ENCODE data around the gene NHSL2. TPM values are rescaled to one million over a fixed set of nuclear protein-coding genes. Genes with fewer than 3 reads are reported as not detected.

The NHSL2 gene
- total RNA-seq, 1 experiment from 2014 or later = 0.36 TPM

GRCh38 chrX:71991164-71991563, 80.5 kb downstream of the NHSL2 start:
- Histone ChIP-seq H3K36me3 (ENCODE audit: control insufficient read depth, insufficient read depth, low read length) (no peaks in the 10 kb centered on the region), H3K27me3 (ENCODE audit: control insufficient read depth, insufficient read depth, low read length) (no peaks in the 10 kb centered on the region), H3K4me1 (ENCODE audit: control insufficient read depth, insufficient read depth, low read length) (no peaks in the 10 kb centered on the region), H3K4me3 (ENCODE audit: low read depth in 2 of 2, low read length in 2 of 2) (no peak overlapping the region), H3K27ac (ENCODE audit: low read length) (no peak overlapping the region), H3K9me3 (ENCODE audit: control insufficient read depth, insufficient read depth, low read depth, low read length) (no peaks in the 10 kb centered on the region)
- CTCF ChIA-PET = no interaction called here
- POLR2A ChIA-PET = no interaction called here
- in situ Hi-C loops (cut with HindIII; ENCODE audit: low pct_unique_long_range_greater_than_20kb, low sequenced_read_pairs) = no loop called here
- no peak for DNase-seq (ENCODE audit: low read depth, low spot score)
- BruUV-seq (replicated peaks) = no TSS peak
- intact Hi-C loops (cut with micrococcal nuclease; ENCODE audit: unreplicated experiment) = no loop called here
- no peak for ATAC-seq
- TF ChIP-seq TCF7L2 (IDR thresholded peaks at IDR 0.05; ENCODE audit: low read depth, low read length) (no peak), REST (IDR thresholded peaks at IDR 0.05; ENCODE audit: insufficient read depth in 1 of 2, low read depth in 2 of 2, low read length in 1 of 2) (no peak), POLR2AphosphoS5 (IDR thresholded peaks at IDR 0.05; ENCODE audit: low read depth, low read length) (no peak), CTCF (IDR thresholded peaks at IDR 0.05) (no peak), SIN3A (IDR thresholded peaks at IDR 0.05; ENCODE audit: borderline replicate concordance, insufficient read depth, low read depth, low read length) (no peak)

GRCh38 chrX:71992711-71993110, 82.1 kb downstream of the NHSL2 start:
- Histone ChIP-seq H3K27ac (ENCODE audit: low read length) (no peak overlapping the region), H3K36me3 (ENCODE audit: control insufficient read depth, insufficient read depth, low read length) (no peaks in the 10 kb centered on the region), H3K9me3 (ENCODE audit: control insufficient read depth, insufficient read depth, low read depth, low read length) (no peaks in the 10 kb centered on the region), H3K27me3 (ENCODE audit: control insufficient read depth, insufficient read depth, low read length) (no peaks in the 10 kb centered on the region), H3K4me3 (ENCODE audit: low read depth in 2 of 2, low read length in 2 of 2) (no peak overlapping the region), H3K4me1 (ENCODE audit: control insufficient read depth, insufficient read depth, low read length) (no peaks in the 10 kb centered on the region)
- ChIA-PET CTCF (interaction anchor here (0.5 kb wide), 1 partner anchor 12 kb away, joined by 3 read pairs; no protein-coding TSS in a partner anchor), POLR2A (no interaction called here)
- DNase-seq (ENCODE audit: low read depth, low spot score) (no peak), ATAC-seq (no peak)
- no TSS peak for BruUV-seq (replicated peaks)
- intact Hi-C loops (cut with micrococcal nuclease; ENCODE audit: unreplicated experiment) (no loop called here), in situ Hi-C loops (cut with HindIII; ENCODE audit: low pct_unique_long_range_greater_than_20kb, low sequenced_read_pairs) (no loop called here)
- TF ChIP-seq TCF7L2 (IDR thresholded peaks at IDR 0.05; ENCODE audit: low read depth, low read length) = no peak
- no peak for TF ChIP-seq CTCF (IDR thresholded peaks at IDR 0.05)
- no peak for TF ChIP-seq REST (IDR thresholded peaks at IDR 0.05; ENCODE audit: insufficient read depth in 1 of 2, low read depth in 2 of 2, low read length in 1 of 2)
- no peak for TF ChIP-seq SIN3A (IDR thresholded peaks at IDR 0.05; ENCODE audit: borderline replicate concordance, insufficient read depth, low read depth, low read length)
- no peak for TF ChIP-seq POLR2AphosphoS5 (IDR thresholded peaks at IDR 0.05; ENCODE audit: low read depth, low read length)

Measured in Panc1 (cell line).